Hematopoietic multipotent progenitor cell treated with erythropoietin and hydrocortisone succinate and interleukin-3 and kit ligand, for 4 days (in vitro differentiated cells): ENCODE results near the gene ZNF574.

Experiments
- DNase-seq: peaks from one replicate; pipeline ENCODE4 v3.0.0-alpha.2; 2015

Gene ZNF574

DNA sequence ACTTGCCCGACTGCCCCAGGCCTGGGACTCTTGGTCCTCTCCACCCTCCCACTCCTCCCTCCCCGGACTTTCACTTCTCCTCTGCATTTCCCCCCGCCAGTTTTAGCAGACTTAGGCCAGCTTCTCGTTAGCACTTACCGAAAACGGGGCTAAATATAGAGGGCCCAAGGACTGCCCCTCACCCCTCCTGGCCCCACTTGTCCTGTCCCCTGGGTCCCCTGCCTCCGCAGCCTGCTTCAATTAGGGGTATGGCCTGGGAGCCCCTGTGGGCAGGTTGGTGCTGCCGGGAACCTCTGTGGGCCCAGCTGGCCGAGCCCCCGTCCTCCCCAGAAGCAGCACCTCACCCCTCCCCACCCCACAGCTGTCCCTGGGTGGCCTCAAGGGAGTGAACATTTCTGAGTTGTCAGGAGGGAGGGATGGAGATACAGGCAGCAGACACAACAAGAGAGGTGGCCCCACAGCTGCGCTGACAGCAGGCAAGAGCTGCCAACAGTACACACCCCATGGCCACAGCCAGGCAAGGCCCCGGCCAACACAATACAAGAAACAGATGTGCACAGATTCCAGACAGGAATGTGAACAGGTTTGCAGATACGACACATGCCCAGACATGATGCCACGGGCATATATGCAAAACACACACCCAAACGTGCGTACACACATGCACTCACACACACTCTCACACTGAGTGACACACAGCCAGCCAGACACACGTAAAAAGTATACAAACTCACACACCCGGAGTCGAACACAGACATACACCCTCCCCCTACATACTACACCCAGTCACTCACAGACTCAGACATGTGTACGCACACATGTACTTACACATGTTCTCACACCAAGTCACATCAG lies 53.7 kb downstream of the ZNF574 start:
- no peak for DNase-seq

DNA sequence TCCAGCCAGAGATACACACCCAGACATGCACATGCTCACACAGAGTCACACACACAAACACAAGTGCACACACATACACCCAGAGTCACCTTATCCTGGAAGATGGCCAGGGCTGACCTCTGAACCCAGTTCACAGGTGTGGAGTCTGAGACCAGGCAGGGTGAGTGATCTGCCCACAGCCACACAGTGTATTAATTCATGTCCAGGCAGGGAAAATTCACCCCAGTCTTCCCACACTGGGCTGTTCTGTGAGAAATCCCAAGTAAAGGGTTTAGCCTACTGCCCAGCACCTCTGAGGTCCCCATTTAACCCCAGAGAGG lies 54.2 kb downstream of the ZNF574 start:
- DNase-seq, result no peak
